GM18505 (cell line): ENCODE data around the gene DBNL.
A peak's percentile ranks its signal among the peaks of the same experiment; 100 is the strongest.

Source experiments
- ATAC-seq: cut with Tn5 transposase; IDR thresholded peaks from one replicate; pipeline ENCODE4 v1.9.1; 2021; ENCODE audit not compliant: unreplicated experiment
- POLR2A ChIP-seq: IDR thresholded peaks from 4 replicates; pipeline ENCODE4 v1.6.1; 2011; ENCODE audit warnings: borderline replicate concordance; ENCODE audit not compliant: insufficient read depth, insufficient read length; ENCODE audit errors: extremely low read depth

Gene DBNL

GRCh38 chr7:44057181-44057848 lies 12.8 kb downstream of the DBNL start:
- no peak for ATAC-seq
- TF ChIP-seq POLR2A, result no peak

- ATAC-seq, result no peak
These were observed 13.6 kb downstream of the DBNL start for GRCh38 chr7:44057849-44058758.

GRCh38 chr7:44058759-44059218 lies 14.3 kb downstream of the DBNL start:
- TF ChIP-seq POLR2A, result no peak

More at GRCh38 chr7:44057849-44058758, 13.6 kb downstream of the DBNL start:
- TF ChIP-seq POLR2A, result no peak

GRCh38 chr7:44059219-44060090 lies 15.0 kb downstream of the DBNL start:
- ATAC-seq, result peak; percentile 51

More at GRCh38 chr7:44058759-44059218, 14.3 kb downstream of the DBNL start:
- ATAC-seq, result no peak

GRCh38 chr7:44060091-44060947 lies 15.8 kb downstream of the DBNL start:
- no peak for TF ChIP-seq POLR2A
- no peak for ATAC-seq

More at GRCh38 chr7:44059219-44060090, 15.0 kb downstream of the DBNL start:
- no peak for TF ChIP-seq POLR2A

GRCh38 chr7:44060948-44061644 lies 16.6 kb downstream of the DBNL start:
- TF ChIP-seq POLR2A, result no peak
- no peak for ATAC-seq

GRCh38 chr7:44061645-44062179 lies 17.2 kb downstream of the DBNL start:
- TF ChIP-seq POLR2A, result no peak
- no peak for ATAC-seq

GRCh38 chr7:44062180-44062902 lies 17.8 kb downstream of the DBNL start:
- TF ChIP-seq POLR2A, result peak; percentile 2
- no peak for ATAC-seq

- no peak for ATAC-seq
- no peak for TF ChIP-seq POLR2A
These were observed 18.4 kb downstream of the DBNL start for GRCh38 chr7:44062903-44063295.

GRCh38 chr7:44063547-44063893 lies 19.0 kb downstream of the DBNL start:
- TF ChIP-seq POLR2A, result no peak
- no peak for ATAC-seq

GRCh38 chr7:44063894-44064651 lies 19.6 kb downstream of the DBNL start:
- no peak for TF ChIP-seq POLR2A
- ATAC-seq, result no peak
